Bone marrow (tissue), 2 donors: ENCODE data around the gene TBC1D3.
"Not testable (repeated sequence)": the region's sequence is repeated elsewhere in the genome, so short reads cannot be mapped to it uniquely, and the experiment has no call there.

Source experiments
- DNase-seq, 2 donors: peaks; one replicate each; lab custom pipeline; 2025; lab: John Stamatoyannopoulos, UW

The TBC1D3 gene

DNA sequence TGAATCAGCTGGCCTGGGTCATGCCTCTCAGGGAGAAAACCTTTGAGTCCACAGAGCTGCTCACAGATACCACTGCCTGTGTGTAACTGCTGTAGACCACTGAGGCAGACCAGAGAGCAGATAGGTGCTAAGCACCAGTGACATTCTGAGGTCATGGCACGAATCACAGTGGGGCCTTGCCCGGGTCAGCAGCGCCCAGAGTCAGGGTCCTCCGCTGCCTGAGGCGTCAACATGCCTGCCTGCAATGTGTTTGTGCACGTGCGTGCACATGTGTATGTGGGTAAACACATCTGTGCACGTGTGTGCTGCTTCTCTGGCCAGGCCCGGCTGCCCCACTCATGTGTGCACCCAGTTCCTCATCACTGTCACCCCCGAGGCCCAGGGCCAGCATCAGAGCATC is at the start of gene TBC1D3:
Gene TBC1D3, minus strand, starts transcription at position 101 of the 400 bp plus-strand sequence. CDS start 1,526 bp downstream, outside the sequence.
- not testable (repeated sequence) for DNase-seq

DNA sequence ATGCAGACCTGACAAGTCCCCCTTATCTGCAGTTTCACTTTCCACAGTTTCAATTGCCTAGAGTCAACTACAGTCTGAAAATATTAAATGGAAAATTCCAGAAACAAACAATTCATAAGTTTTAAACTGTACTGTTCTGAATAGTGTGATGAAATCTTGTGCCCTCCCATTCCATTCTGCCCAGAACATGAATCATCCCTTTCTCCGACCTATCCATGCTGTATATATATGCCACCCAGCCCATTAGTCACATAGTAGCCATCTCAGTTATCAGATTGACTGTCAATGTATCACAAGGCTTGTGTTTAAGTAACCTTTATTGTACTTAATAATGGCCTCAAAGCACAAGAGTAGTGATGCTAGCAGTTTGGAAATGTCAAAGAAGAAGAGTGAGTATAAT is 40.4 kb upstream of the TBC1D3 start:
- DNase-seq = not testable (repeated sequence)

DNA sequence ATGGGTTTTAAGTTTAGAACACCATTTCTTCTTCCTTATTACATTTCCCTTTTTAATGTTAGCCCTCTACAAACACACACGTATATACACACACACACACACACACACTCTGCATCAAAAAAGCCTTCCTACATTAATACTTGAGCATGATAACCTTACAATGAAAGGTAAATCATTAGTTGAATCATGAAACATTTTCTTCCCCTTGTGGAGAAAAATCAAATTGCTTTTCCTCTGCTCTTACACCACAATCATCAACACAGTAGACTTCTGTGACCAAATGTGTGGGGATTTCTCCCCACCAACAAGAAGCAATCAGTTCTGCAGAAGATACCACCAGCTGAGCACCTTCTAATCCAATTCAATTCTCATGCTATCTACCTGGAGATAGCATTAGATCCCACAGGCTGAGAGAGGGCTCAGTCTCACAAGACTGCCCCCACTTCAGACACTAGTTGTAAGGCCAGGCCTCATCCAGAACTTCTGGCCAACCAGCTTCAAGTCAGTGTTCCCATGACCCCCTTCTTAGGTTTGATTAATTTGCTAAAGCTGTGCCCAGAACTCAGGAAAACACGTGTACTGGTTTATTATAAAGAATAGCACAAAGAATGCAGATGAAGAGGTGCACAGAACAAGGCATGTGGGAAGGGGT is 33.6 kb upstream of the TBC1D3 start:
- DNase-seq = not testable (repeated sequence)

DNA sequence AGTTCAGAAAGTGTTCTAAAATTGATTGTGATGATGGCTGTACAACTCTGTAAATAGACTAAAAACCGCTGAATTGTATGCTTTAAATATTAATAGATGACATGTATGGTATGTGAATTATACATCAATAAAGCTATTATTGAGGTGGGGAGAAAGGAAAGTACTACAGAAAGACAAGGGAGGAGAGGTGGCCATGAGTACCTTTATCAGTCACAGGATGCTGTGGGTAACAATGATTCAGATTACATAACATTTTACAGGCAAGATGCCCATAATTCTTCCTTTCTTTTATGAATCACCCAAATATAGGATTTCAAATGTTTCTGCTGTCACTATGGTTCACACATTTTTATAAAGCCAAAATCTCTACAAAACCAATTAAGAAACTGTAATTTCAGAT is 28.5 kb upstream of the TBC1D3 start:
- DNase-seq = not testable (repeated sequence)

GRCh38 chr17:38200271-38200670 is 7.9 kb upstream of the TBC1D3 start:
- DNase-seq = not testable (repeated sequence)

GRCh38 chr17:38134860-38135259 is 57.5 kb downstream of the TBC1D3 start:
- not testable (repeated sequence) for DNase-seq
